T-helper 17 cell (primary cell): Measurements from ENCODE around the gene NUP93. TPM values are rescaled to one million over a fixed set of nuclear protein-coding genes. Genes with fewer than 3 reads are reported as not detected.
"Not testable (repeated sequence)": the region's sequence is repeated elsewhere in the genome, so short reads cannot be mapped to it uniquely, and the experiment has no call there.

Experiments
- ATAC-seq: fragments of 150-1000 bp; cut with Tn5 transposase; 2 replicates; pipeline ENCODE4 v1.10.0; 2021; ENCODE audit warnings: mild to moderate bottlenecking, moderate library complexity
- DNase-seq, 3 donors: peaks; one replicate each; pipeline versions ENCODE4 v3.0.0 to v3.0.0-alpha.2; 2020 to 2021
- H3K9me3 ChIP-seq: one replicate; pipeline ENCODE4 v1.7.0; 2013; ENCODE audit warnings: low read length, mild to moderate bottlenecking; ENCODE audit not compliant: control insufficient read depth, poor library complexity, severe bottlenecking
- H3K27ac Mint-ChIP-seq: one replicate; pipeline ENCODE4 v1.8.0; 2022; ENCODE audit warnings: mild to moderate bottlenecking, moderate library complexity, mixed read lengths
- H3K27me3 Mint-ChIP-seq: one replicate; pipeline ENCODE4 v1.8.0; 2022; ENCODE audit warnings: mixed read lengths
- H3K36me3 Mint-ChIP-seq: one replicate; pipeline ENCODE4 v1.8.0; 2022; ENCODE audit warnings: low read depth, mixed read lengths
- H3K4me1 Mint-ChIP-seq: one replicate; pipeline ENCODE4 v1.8.0; 2022; ENCODE audit warnings: mild to moderate bottlenecking, mixed read lengths
- H3K4me3 Mint-ChIP-seq: one replicate; pipeline ENCODE4 v1.8.0; 2022; ENCODE audit warnings: mild to moderate bottlenecking, moderate library complexity, mixed read lengths
- total RNA-seq, 4 donors: library from RNA in 2 of 4; stranded (reverse) in 2 of 4; gene quantifications; one replicate each; pipeline ENCODE4 v1.2.3 and lab custom pipeline; 2022 to 2026

The NUP93 gene
- total RNA-seq, 2 donors from 2014 or later = 59.0 to 59.1 TPM

GRCh38 chr16:56801762-56802161 lies 71.8 kb downstream of the NUP93 start:
- no peak for ATAC-seq
- H3K9me3 ChIP-seq = no peaks in the 10 kb centered on the region
- Mint-ChIP-seq H3K36me3 (peaks cover 12% of the 10 kb centered on the region), H3K4me1 (peaks cover 5% of the 10 kb centered on the region), H3K4me3 (no peak overlapping the region), H3K27ac (peak overlapping the region; percentile 11), H3K27me3 (no peaks in the 10 kb centered on the region)
- no peak for DNase-seq

- no peaks in the 10 kb centered on the region for H3K9me3 ChIP-seq
- Mint-ChIP-seq H3K36me3 (peaks cover 14% of the 10 kb centered on the region), H3K4me3 (no peak overlapping the region), H3K27ac (no peak overlapping the region), H3K27me3 (no peaks in the 10 kb centered on the region), H3K4me1 (peaks cover 6% of the 10 kb centered on the region)
- ATAC-seq (no peak), DNase-seq (no peak)
Measured at GRCh38 chr16:56807011-56807675, 77.2 kb downstream of the NUP93 start.

GRCh38 chr16:56807676-56808067 lies 77.7 kb downstream of the NUP93 start:
- not testable (repeated sequence) for H3K4me1 Mint-ChIP-seq, ATAC-seq, H3K4me3 Mint-ChIP-seq, H3K9me3 ChIP-seq, H3K27ac Mint-ChIP-seq, DNase-seq, H3K27me3 Mint-ChIP-seq
- peaks cover 14% of the 10 kb centered on the region for H3K36me3 Mint-ChIP-seq

- ATAC-seq (no peak), DNase-seq (no peak)
- no peaks in the 10 kb centered on the region for H3K9me3 ChIP-seq
- peaks cover 11% of the 10 kb centered on the region for H3K36me3 Mint-ChIP-seq
- H3K4me1 Mint-ChIP-seq = peaks cover 9% of the 10 kb centered on the region
- H3K4me3 Mint-ChIP-seq = no peak overlapping the region
- H3K27me3 Mint-ChIP-seq = no peaks in the 10 kb centered on the region
- no peak overlapping the region for H3K27ac Mint-ChIP-seq
Measured at GRCh38 chr16:56810954-56811353, 81.0 kb downstream of the NUP93 start.

- H3K27me3 Mint-ChIP-seq, ATAC-seq, H3K4me3 Mint-ChIP-seq, H3K4me1 Mint-ChIP-seq, H3K9me3 ChIP-seq, DNase-seq, H3K27ac Mint-ChIP-seq, H3K36me3 Mint-ChIP-seq: not testable (repeated sequence)
Measured at GRCh38 chr16:56811602-56812001, 81.7 kb downstream of the NUP93 start.

GRCh38 chr16:56812884-56813283 lies 83.0 kb downstream of the NUP93 start:
- H3K4me1 Mint-ChIP-seq = peaks cover 9% of the 10 kb centered on the region
- no peaks in the 10 kb centered on the region for H3K9me3 ChIP-seq
- H3K27me3 Mint-ChIP-seq = no peaks in the 10 kb centered on the region
- peaks cover 2% of the 10 kb centered on the region for H3K36me3 Mint-ChIP-seq
- no peak overlapping the region for H3K27ac Mint-ChIP-seq
- DNase-seq = no peak
- no peak for ATAC-seq
- no peak overlapping the region for H3K4me3 Mint-ChIP-seq

- peaks cover 4% of the 10 kb centered on the region for H3K36me3 Mint-ChIP-seq
- H3K27me3 Mint-ChIP-seq = no peaks in the 10 kb centered on the region
Measured at GRCh38 chr16:56814537-56815432, 84.9 kb downstream of the NUP93 start.

GRCh38 chr16:56815721-56816120 lies 85.8 kb downstream of the NUP93 start:
- Mint-ChIP-seq H3K4me1 (peaks cover 4% of the 10 kb centered on the region), H3K27ac (no peak overlapping the region), H3K27me3 (no peaks in the 10 kb centered on the region), H3K36me3 (peaks cover 7% of the 10 kb centered on the region), H3K4me3 (no peak overlapping the region)
- no peaks in the 10 kb centered on the region for H3K9me3 ChIP-seq
- DNase-seq (no peak), ATAC-seq (no peak)

More at GRCh38 chr16:56814537-56815432, 84.9 kb downstream of the NUP93 start:
- Mint-ChIP-seq H3K4me1 (peaks cover 5% of the 10 kb centered on the region), H3K4me3 (no peak overlapping the region), H3K27ac (peak overlapping the region; percentile 32)
- no peaks in the 10 kb centered on the region for H3K9me3 ChIP-seq
- ATAC-seq (no peak), DNase-seq (no peak)

GRCh38 chr16:56817056-56817455 lies 87.1 kb downstream of the NUP93 start:
- H3K4me3 Mint-ChIP-seq = no peak overlapping the region
- H3K4me1 Mint-ChIP-seq = peaks cover 3% of the 10 kb centered on the region
- ATAC-seq (no peak), DNase-seq (no peak)
- no peaks in the 10 kb centered on the region for H3K27me3 Mint-ChIP-seq
- H3K27ac Mint-ChIP-seq = no peak overlapping the region
- peaks cover 7% of the 10 kb centered on the region for H3K36me3 Mint-ChIP-seq
- H3K9me3 ChIP-seq = no peaks in the 10 kb centered on the region

GRCh38 chr16:56817938-56818337 lies 88.0 kb downstream of the NUP93 start:
- Mint-ChIP-seq H3K27ac (no peak overlapping the region), H3K27me3 (no peaks in the 10 kb centered on the region), H3K4me3 (no peak overlapping the region), H3K36me3 (peaks cover 7% of the 10 kb centered on the region), H3K4me1 (peaks cover 3% of the 10 kb centered on the region)
- DNase-seq = no peak
- no peak for ATAC-seq
- H3K9me3 ChIP-seq = no peaks in the 10 kb centered on the region

GRCh38 chr16:56823081-56823733 lies 93.3 kb downstream of the NUP93 start:
- Mint-ChIP-seq H3K4me1 (no peaks in the 10 kb centered on the region), H3K36me3 (peaks cover 5% of the 10 kb centered on the region), H3K4me3 (no peak overlapping the region), H3K27ac (no peak overlapping the region), H3K27me3 (no peaks in the 10 kb centered on the region)
- H3K9me3 ChIP-seq = no peaks in the 10 kb centered on the region
- DNase-seq (no peak), ATAC-seq (no peak)

GRCh38 chr16:56824331-56824730 lies 94.4 kb downstream of the NUP93 start:
- no peak for ATAC-seq
- Mint-ChIP-seq H3K27me3 (no peaks in the 10 kb centered on the region), H3K4me3 (no peak overlapping the region), H3K27ac (no peak overlapping the region), H3K4me1 (peaks cover 2% of the 10 kb centered on the region), H3K36me3 (peaks cover 8% of the 10 kb centered on the region)
- H3K9me3 ChIP-seq = no peaks in the 10 kb centered on the region
- no peak for DNase-seq

GRCh38 chr16:56824804-56825203 lies 94.9 kb downstream of the NUP93 start:
- peaks cover 7% of the 10 kb centered on the region for H3K36me3 Mint-ChIP-seq
- no peaks in the 10 kb centered on the region for H3K9me3 ChIP-seq
- no peak overlapping the region for H3K4me3 Mint-ChIP-seq
- DNase-seq = no peak
- peaks cover 6% of the 10 kb centered on the region for H3K4me1 Mint-ChIP-seq
- H3K27me3 Mint-ChIP-seq = no peaks in the 10 kb centered on the region
- no peak for ATAC-seq
- H3K27ac Mint-ChIP-seq = no peak overlapping the region
